PC-9 (cell line): ENCODE data around the gene DHRSX. TPM values are rescaled to one million over a fixed set of nuclear protein-coding genes. Genes with fewer than 3 reads are reported as not detected.

Source experiments
- BruUV-seq: library from RNA; stranded (reverse); fragments of 400-500 nt; replicated peaks from 2 replicates; lab custom pipeline; 2021; lab: Mats Ljungman, UMichigan
- CTCF ChIA-PET: fragments of 300-600 bp; sonication (Branson Sonifier 250); formaldehyde crosslinking; loops from one replicate; lab custom pipeline; 2022; ENCODE audit warnings: antibody characterized with exemption; lab: Charles Lee
- POLR2A ChIA-PET: fragments of 300-600 bp; sonication (Branson Sonifier 250); formaldehyde crosslinking; loops from one replicate; lab custom pipeline; 2022; ENCODE audit warnings: antibody characterized with exemption; ENCODE audit not compliant: unreplicated experiment; lab: Charles Lee
- DNase-seq, 2 experiments: peaks; one replicate each; pipeline versions ENCODE4 v3.0.0 to v3.0.0-alpha.2; 2015 to 2022; ENCODE audit warnings: mixed read lengths in 1 of 2
- H2AFZ ChIP-seq: fragments of 200-600 bp; sonication (generic); 2 replicates; pipeline ENCODE4 v1.8.1; 2017; ENCODE audit warnings: antibody characterized with exemption
- H3F3A ChIP-seq: fragments of 200-600 bp; sonication (generic); 2 replicates; pipeline ENCODE4 v1.8.1; 2017; ENCODE audit warnings: antibody characterized with exemption, mild to moderate bottlenecking, low read depth; ENCODE audit not compliant: insufficient read depth
- H3K27ac ChIP-seq: fragments of 200-600 bp; sonication (generic); 2 replicates; pipeline ENCODE4 v1.6.1; 2016; ENCODE audit warnings: mixed run types
- H3K27me3 ChIP-seq: fragments of 200-600 bp; sonication (generic); 2 replicates; pipeline ENCODE4 v1.6.1; 2016; ENCODE audit warnings: low read depth, mixed run types; ENCODE audit not compliant: insufficient read depth
- H3K36me3 ChIP-seq: fragments of 200-600 bp; sonication (generic); 2 replicates; pipeline ENCODE4 v1.6.1; 2016; ENCODE audit warnings: low read depth, mixed run types
- H3K4me1 ChIP-seq: fragments of 200-600 bp; sonication (generic); replicated peaks from 2 replicates; pipeline ENCODE4 v1.6.1; 2016; ENCODE audit warnings: mixed run types; ENCODE audit not compliant: insufficient read depth
- H3K4me2 ChIP-seq: fragments of 200-600 bp; sonication (generic); 2 replicates; pipeline ENCODE4 v1.6.1; 2017; ENCODE audit warnings: mixed run types
- H3K4me3 ChIP-seq: fragments of 200-600 bp; sonication (generic); 2 replicates; pipeline ENCODE4 v1.6.1; 2016; ENCODE audit warnings: mixed run types
- H3K79me2 ChIP-seq: fragments of 200-600 bp; sonication (generic); 2 replicates; pipeline ENCODE4 v1.6.1; 2017; ENCODE audit warnings: low read depth, mixed run types
- H3K9me2 ChIP-seq: fragments of 200-600 bp; sonication (generic); 2 replicates; pipeline ENCODE4 v1.8.1; 2017; ENCODE audit warnings: mild to moderate bottlenecking; ENCODE audit not compliant: insufficient read depth
- H3K9me3 ChIP-seq: fragments of 200-600 bp; sonication (generic); 2 replicates; pipeline ENCODE4 v1.8.1; 2016; ENCODE audit warnings: low read depth; ENCODE audit not compliant: insufficient read depth
- H4K20me1 ChIP-seq: fragments of 200-600 bp; sonication (generic); 2 replicates; pipeline ENCODE4 v1.8.1; 2017; ENCODE audit not compliant: insufficient read depth
- CTCF ChIP-seq: fragments of 200-600 bp; sonication (generic); conservative IDR thresholded peaks from 2 replicates; pipeline ENCODE4 v1.6.1; 2017; ENCODE audit warnings: mixed run types, antibody characterized with exemption, mild to moderate bottlenecking, moderate library complexity
- EZH2 ChIP-seq: fragments of 200-600 bp; sonication (generic); IDR thresholded peaks from 2 replicates; pipeline ENCODE4 v1.8.0; 2017; ENCODE audit warnings: antibody characterized with exemption, low read depth
- intact Hi-C: fragments of 100-400 bp; cut with micrococcal nuclease; formaldehyde crosslinking; loops from one replicate; pipeline ENCODE4 v1.10.0; 2022; ENCODE audit not compliant: unreplicated experiment
- total RNA-seq: library from RNA; stranded (reverse); gene quantifications from 2 replicates; pipeline ENCODE4 v1.2.3, GENCODE V29; 2021

The DHRSX gene
- total RNA-seq, 1 experiment from 2014 or later, result 13.2 TPM

GRCh38 chrX:2320580-2321327 is 180.0 kb downstream of the DHRSX start:
- DNase-seq, result no peak
- no peaks in the 10 kb centered on the region for H3K79me2 ChIP-seq
- H3F3A ChIP-seq, result no peaks in the 10 kb centered on the region
- POLR2A ChIA-PET, result no interaction called here
- CTCF ChIA-PET, result no interaction called here
- no peaks in the 10 kb centered on the region for H3K36me3 ChIP-seq
- TF ChIP-seq CTCF, result no peak
- no peak for TF ChIP-seq EZH2
- no TSS peak for BruUV-seq
- H3K27me3 ChIP-seq, result no peaks in the 10 kb centered on the region
- H3K4me1 ChIP-seq, result no peaks in the 10 kb centered on the region
- no peak overlapping the region for H3K27ac ChIP-seq
- no peak overlapping the region for H2AFZ ChIP-seq
- H3K4me2 ChIP-seq, result 0 out of 2 replicates have a peak overlapping the region, but pooled peaks have one; percentile 13
- intact Hi-C loops, result no loop called here
- no peak overlapping the region for H3K4me3 ChIP-seq
- H3K9me2 ChIP-seq, result no peaks in the 10 kb centered on the region
- H3K9me3 ChIP-seq, result no peaks in the 10 kb centered on the region
- H4K20me1 ChIP-seq, result no peaks in the 10 kb centered on the region

- no peaks in the 10 kb centered on the region for H3K4me1 ChIP-seq
- BruUV-seq, result no TSS peak
- no peak for DNase-seq
- H3K9me3 ChIP-seq, result no peaks in the 10 kb centered on the region
- POLR2A ChIA-PET, result no interaction called here
- H3K79me2 ChIP-seq, result no peaks in the 10 kb centered on the region
- H3K27ac ChIP-seq, result no peak overlapping the region
- TF ChIP-seq EZH2 (no peak), CTCF (no peak)
- H3F3A ChIP-seq, result no peaks in the 10 kb centered on the region
- H3K36me3 ChIP-seq, result no peaks in the 10 kb centered on the region
- H2AFZ ChIP-seq, result no peak overlapping the region
- no peaks in the 10 kb centered on the region for H4K20me1 ChIP-seq
- intact Hi-C loops, result no loop called here
- no peaks in the 10 kb centered on the region for H3K27me3 ChIP-seq
- no peaks in the 10 kb centered on the region for H3K9me2 ChIP-seq
- no peak overlapping the region for H3K4me2 ChIP-seq
- no peak overlapping the region for H3K4me3 ChIP-seq
- CTCF ChIA-PET, result no interaction called here
These were observed 180.7 kb downstream of the DHRSX start for GRCh38 chrX:2320089-2320488.

GRCh38 chrX:2318371-2318770 is 182.4 kb downstream of the DHRSX start:
- intact Hi-C loops, result no loop called here
- Histone ChIP-seq H3F3A (no peaks in the 10 kb centered on the region), H3K4me1 (no peaks in the 10 kb centered on the region), H3K4me2 (no peak overlapping the region), H3K27ac (no peak overlapping the region), H3K36me3 (no peaks in the 10 kb centered on the region), H3K9me2 (no peaks in the 10 kb centered on the region), H3K9me3 (no peaks in the 10 kb centered on the region), H3K27me3 (no peaks in the 10 kb centered on the region), H4K20me1 (no peaks in the 10 kb centered on the region), H3K4me3 (no peak overlapping the region), H3K79me2 (no peaks in the 10 kb centered on the region), H2AFZ (no peak overlapping the region)
- no peak for DNase-seq
- BruUV-seq, result no TSS peak
- ChIA-PET CTCF (no interaction called here), POLR2A (no interaction called here)
- TF ChIP-seq CTCF, result no peak
